ENCODE data around the gene CCDC81. TPM values are rescaled to one million over a fixed set of nuclear protein-coding genes. Genes with fewer than 3 reads are reported as not detected.

Gene CCDC81
- total RNA-seq, 2 experiments from 2014 or later = 0.27 to 0.47 TPM

DNA sequence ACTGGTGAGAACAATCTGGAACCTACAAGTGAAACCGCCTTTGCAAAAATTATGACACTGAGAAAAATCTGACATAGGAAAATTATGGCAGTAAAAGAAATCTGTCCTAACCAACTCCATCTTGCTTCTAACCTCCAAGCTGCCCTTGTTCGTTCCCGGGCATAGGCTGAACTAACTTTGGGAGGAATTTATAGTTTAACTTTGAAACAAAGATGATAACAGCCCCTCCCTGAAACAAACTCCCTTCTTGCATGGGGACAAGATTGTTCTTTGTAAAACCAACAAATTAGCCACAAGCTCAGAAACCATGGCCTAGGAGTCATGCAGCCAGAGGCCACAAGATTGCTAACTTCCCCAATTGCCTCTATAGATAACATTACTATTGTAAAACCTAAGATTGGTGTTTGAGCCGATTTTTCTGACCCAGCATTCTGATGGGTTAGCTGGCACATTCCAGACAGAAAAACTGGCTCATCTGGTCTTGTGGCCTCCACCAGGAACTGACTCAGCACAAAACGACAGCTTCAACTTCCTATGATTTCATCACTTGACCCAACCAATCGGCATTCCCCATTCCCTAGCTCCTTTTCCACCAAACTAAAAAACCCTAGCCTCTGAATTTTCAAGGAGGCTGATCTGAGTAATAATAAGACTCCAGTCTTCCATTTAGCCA, 3.6 kb upstream of the CCDC81 start:
- no peak overlapping the region for H3K4me3 Mint-ChIP-seq
- peaks cover 7% of the 10 kb centered on the region for H3K27me3 Mint-ChIP-seq
- H3K9me3 ChIP-seq (ENCODE audit: control insufficient read depth in 1 of 2, insufficient read depth in 1 of 2, low read length in 2 of 2) = peaks cover 0 to 7% of the 10 kb centered on the region in 2 experiments
- TF ChIP-seq, protein P1, sequence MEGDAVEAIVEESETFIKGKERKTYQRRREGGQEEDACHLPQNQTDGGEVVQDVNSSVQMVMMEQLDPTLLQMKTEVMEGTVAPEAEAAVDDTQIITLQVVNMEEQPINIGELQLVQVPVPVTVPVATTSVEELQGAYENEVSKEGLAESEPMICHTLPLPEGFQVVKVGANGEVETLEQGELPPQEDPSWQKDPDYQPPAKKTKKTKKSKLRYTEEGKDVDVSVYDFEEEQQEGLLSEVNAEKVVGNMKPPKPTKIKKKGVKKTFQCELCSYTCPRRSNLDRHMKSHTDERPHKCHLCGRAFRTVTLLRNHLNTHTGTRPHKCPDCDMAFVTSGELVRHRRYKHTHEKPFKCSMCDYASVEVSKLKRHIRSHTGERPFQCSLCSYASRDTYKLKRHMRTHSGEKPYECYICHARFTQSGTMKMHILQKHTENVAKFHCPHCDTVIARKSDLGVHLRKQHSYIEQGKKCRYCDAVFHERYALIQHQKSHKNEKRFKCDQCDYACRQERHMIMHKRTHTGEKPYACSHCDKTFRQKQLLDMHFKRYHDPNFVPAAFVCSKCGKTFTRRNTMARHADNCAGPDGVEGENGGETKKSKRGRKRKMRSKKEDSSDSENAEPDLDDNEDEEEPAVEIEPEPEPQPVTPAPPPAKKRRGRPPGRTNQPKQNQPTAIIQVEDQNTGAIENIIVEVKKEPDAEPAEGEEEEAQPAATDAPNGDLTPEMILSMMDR (IDR thresholded peaks at IDR 0.05) = no peak
- no peaks in the 10 kb centered on the region for H3K4me1 Mint-ChIP-seq (ENCODE audit: low read depth)
- POLR2A ChIA-PET = interaction anchor here (0.8 kb wide), 1 partner anchor 795 kb away, joined by 3 read pairs; no protein-coding TSS in a partner anchor
- no peak for ATAC-seq (ENCODE audit: poor library complexity)
- H3K4me3 ChIP-seq (ENCODE audit: low read length) = no peak overlapping the region
- no peaks in the 10 kb centered on the region for H3K4me1 ChIP-seq (ENCODE audit: insufficient read depth, low read length)
- no peaks in the 10 kb centered on the region for H3K9me3 Mint-ChIP-seq
- H3K27me3 ChIP-seq (ENCODE audit: control insufficient read depth in 1 of 2, insufficient read depth in 2 of 2, low read length in 2 of 2) = no peaks in the 10 kb centered on the region
- no peaks in the 10 kb centered on the region for H3K36me3 Mint-ChIP-seq (ENCODE audit: low read depth)
- no peak overlapping the region for H3K27ac ChIP-seq (ENCODE audit: low read depth in 1 of 2, low read length in 2 of 2)
- intact Hi-C loops (cut with DNase I, micrococcal nuclease) = no loop called here
- no peak overlapping the region for H3K27ac Mint-ChIP-seq
- CTCF ChIA-PET = no interaction called here
- no peak for DNase-seq
- no peaks in the 10 kb centered on the region for H3K36me3 ChIP-seq (ENCODE audit: insufficient read depth, low read length)

DNA sequence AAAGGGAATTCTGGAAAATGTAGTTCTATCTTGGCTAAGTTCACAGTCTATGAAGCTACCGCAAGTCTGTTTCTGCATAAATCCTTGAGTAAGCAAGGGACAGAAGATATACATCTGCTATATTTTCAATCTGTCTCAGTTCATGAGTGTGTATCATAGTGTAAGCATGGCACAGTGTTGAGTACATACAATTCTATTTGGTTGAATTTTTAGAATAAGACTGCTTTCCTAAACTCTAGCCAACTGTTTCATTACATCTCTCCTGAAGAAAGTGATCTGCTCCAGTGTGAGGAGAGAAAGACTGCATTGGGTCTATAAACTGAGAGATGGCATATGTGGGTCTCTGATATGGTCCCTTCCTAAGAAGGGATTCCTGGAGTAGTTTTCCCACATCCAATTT, 2.6 kb upstream of the CCDC81 start:
- Mint-ChIP-seq H3K27ac (no peak overlapping the region), H3K27me3 (peaks cover 7% of the 10 kb centered on the region), H3K9me3 (no peaks in the 10 kb centered on the region), H3K4me3 (no peak overlapping the region), H3K4me1 (ENCODE audit: low read depth) (no peaks in the 10 kb centered on the region), H3K36me3 (ENCODE audit: low read depth) (no peaks in the 10 kb centered on the region)
- ChIA-PET CTCF (no interaction called here), POLR2A (no interaction called here)
- no peak for DNase-seq
- TF ChIP-seq, protein P1 (IDR thresholded peaks at IDR 0.05) = no peak
- Histone ChIP-seq H3K27ac (ENCODE audit: low read depth in 1 of 2, low read length in 2 of 2) (no peak overlapping the region), H3K27me3 (ENCODE audit: control insufficient read depth in 1 of 2, insufficient read depth in 2 of 2, low read length in 2 of 2) (no peaks in the 10 kb centered on the region), H3K4me3 (ENCODE audit: low read length) (no peak overlapping the region), H3K4me1 (ENCODE audit: insufficient read depth, low read length) (no peaks in the 10 kb centered on the region), H3K9me3 (ENCODE audit: control insufficient read depth in 1 of 2, insufficient read depth in 1 of 2, low read length in 2 of 2) (peaks cover 0 to 7% of the 10 kb centered on the region in 2 experiments), H3K36me3 (ENCODE audit: insufficient read depth, low read length) (no peaks in the 10 kb centered on the region)
- intact Hi-C loops (cut with DNase I, micrococcal nuclease) = no loop called here
- no peak for ATAC-seq (ENCODE audit: poor library complexity)

DNA sequence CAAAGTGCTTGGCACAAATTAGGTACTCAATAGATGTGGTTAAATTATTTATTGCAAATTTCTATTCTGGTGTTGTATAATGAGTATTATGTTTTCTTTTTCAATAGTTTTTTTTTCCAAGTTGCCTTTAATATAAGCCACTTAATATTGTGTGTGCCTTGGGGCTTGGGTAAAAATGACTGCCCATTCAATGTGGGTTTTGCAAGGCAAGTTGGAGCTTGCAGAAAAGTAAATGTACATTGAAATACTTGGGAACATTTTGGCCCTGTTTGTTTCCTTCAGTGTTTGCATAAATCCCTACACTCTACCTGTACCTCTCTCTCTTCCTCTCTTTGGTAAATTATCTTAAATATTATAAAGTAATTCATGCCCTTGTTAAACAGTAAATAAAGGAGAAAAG, 2.1 kb upstream of the CCDC81 start:
- intact Hi-C loops (cut with DNase I, micrococcal nuclease) = no loop called here
- Mint-ChIP-seq H3K4me1 (ENCODE audit: low read depth) (no peaks in the 10 kb centered on the region), H3K4me3 (no peak overlapping the region), H3K27me3 (peaks cover 7% of the 10 kb centered on the region), H3K9me3 (no peaks in the 10 kb centered on the region), H3K27ac (no peak overlapping the region), H3K36me3 (ENCODE audit: low read depth) (no peaks in the 10 kb centered on the region)
- ChIA-PET POLR2A (no interaction called here), CTCF (no interaction called here)
- no peak overlapping the region for H3K27ac ChIP-seq (ENCODE audit: low read depth in 1 of 2, low read length in 2 of 2)
- H3K4me3 ChIP-seq (ENCODE audit: low read length) = no peak overlapping the region
- no peaks in the 10 kb centered on the region for H3K27me3 ChIP-seq (ENCODE audit: control insufficient read depth in 1 of 2, insufficient read depth in 2 of 2, low read length in 2 of 2)
- no peak for ATAC-seq (ENCODE audit: poor library complexity)
- DNase-seq = no peak
- H3K36me3 ChIP-seq (ENCODE audit: insufficient read depth, low read length) = no peaks in the 10 kb centered on the region
- TF ChIP-seq, protein P1 (IDR thresholded peaks at IDR 0.05) = no peak
- H3K4me1 ChIP-seq (ENCODE audit: insufficient read depth, low read length) = no peaks in the 10 kb centered on the region
- peaks cover 0 to 7% of the 10 kb centered on the region in 2 experiments for H3K9me3 ChIP-seq (ENCODE audit: control insufficient read depth in 1 of 2, insufficient read depth in 1 of 2, low read length in 2 of 2)
